Measurements from ENCODE around the gene SYT1.

Gene SYT1

DNA sequence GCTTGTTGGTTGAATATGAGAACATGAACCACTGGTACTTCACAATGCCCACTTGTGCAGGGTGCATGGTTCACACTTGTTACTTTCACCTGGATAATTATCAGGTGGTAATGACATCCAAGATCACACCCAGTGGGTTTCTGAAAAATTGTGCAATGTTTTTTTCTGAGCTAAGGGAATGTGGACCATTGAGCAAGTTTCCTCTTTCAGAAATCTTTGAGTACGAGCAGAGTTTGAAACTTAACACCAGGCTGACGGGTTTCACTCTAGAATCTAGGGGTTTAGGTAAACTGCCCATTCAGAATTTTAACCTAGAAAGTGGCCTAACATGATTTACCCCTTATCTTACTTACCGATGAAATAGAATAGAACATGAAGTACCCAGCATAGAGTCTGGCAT is 436.6 kb downstream of the SYT1 start:
- DNase-seq = no peak

DNA sequence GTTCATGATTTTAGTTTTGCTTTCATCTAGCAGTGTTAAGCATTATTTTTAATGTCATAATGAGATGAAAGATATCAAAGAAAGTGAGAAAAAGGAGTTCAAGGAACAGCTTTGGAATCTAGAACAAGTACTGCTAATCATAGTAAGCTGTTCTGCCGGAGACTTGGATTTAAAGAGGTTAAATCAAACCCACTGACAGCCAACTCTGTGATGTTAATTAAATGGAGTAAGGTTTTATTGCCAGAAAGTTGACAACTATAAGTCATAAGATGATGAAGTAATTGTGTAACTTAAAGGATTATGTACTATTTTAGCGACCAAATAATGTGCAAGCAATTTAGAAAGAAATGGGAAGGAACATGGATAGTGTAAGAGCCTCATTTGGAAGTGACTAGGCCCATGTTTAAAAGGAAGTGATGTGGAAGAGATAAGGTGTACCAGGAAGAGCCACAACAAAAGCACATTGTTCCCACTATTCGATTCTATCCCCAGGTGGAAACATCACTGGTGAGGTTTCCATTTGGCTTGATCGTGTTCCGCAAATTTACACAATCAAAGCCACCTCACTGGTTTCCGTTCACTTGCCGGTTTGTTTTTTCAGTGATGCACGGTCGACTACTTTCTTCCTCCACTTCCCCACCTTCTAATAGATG is 437.7 kb downstream of the SYT1 start:
- no peak for DNase-seq

DNA sequence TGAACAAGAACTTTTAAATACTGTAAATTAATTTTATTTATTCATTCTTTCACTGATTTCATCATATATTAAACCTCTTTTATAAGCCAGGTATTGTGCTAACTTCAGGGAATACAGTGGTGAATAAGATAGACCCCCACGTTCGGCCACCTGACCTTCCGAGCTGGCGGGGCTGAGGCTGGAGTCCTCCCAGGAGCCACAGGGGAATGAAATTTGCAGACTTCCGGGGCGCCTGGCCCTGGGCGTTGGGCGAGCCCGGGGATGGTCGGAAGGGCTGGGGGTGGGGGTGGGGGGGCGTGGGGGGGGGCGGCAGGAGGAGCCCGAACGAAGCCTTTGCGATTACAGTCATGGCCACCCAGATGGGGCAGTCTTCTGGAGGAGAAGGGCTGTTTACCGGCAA is 442.8 kb downstream of the SYT1 start:
- DNase-seq = no peak

DNA sequence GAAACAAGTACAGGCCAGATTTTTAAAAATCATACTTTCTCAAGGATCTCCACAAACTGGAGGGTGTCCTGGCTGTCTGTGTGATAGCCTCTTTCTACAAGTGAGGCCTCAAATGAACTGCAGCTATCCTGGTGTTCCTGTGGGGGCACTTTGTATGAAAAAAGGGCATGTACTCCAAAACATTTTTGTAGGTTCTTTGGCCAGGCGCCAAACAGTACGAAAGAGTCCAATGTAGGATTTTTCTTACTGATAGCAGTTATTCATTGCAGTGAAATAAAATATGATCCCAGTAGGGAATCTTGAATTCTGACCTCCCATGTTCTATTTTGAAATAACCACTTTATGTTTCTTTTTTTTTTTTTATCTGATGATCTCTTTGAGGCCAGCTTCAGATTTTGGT is 444.5 kb downstream of the SYT1 start:
- no peak for DNase-seq

DNA sequence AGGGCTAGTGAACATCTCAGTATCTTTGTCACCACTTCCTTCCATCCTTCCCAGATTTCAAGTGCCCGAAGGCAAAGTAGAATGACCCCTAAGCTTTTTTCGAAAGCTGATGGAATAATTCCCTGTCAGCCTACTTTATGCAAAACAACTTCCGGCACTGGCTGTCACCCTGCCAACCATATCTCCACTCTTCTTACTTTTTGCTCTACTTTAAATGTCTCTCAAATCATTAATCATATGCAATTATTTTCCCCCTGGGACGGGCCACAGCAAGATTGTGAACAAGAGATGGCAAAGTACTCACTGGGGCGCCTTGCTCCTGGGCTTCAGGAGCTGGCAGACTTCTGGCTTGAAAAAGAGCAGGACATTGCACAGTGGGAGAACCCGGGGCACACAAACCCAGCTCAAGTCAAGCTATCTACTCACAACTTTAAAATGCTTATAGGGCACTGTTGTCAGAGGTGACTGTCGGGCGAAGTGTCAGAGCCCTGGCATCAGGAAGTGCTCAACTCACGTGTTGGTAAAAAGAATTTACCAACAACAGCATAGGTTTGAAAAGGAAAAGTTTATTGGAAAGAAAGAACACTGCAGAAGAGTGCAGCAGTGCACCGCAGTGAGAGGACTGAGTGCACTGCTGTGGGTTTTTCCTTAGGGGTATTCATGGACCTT is 452.7 kb downstream of the SYT1 start:
- no peak for DNase-seq

DNA sequence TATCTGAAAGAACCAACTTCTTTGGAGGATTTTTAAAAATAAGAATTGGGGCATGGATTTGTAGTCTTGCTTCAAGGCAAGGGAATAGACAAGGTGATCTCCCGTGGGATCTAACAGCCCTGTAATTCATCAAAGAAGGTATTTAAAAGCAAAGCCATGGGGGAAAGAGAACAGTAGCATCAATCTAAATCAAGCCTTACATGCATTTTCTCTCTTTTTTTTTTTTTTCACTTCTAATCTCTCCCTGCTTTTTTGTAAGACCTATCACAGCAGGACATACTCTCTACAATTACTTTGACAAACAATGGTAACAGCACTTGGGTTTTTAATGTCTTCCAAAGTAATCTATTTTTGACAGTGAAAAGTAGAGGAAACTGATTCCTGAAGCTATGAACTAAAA is 458.3 kb downstream of the SYT1 start:
- DNase-seq = no peak

DNA sequence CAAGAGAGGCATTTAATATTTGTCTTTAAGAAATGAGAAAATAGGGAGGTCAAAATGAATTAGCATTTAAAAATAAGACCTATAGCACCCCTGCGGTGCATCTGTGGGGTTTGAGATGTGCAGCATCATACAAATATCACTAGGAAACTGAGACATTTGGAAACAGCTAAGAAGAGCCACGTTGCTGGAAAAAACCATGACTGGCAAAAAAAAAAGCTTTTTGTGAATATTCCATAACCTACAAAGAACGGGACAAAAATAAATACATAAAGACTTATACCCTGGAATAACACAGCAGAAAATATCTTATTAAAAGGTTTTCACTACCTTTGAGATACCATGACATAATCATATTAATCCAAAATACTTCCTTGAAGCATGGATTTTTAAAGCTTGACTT is 460.0 kb downstream of the SYT1 start:
- no peak for DNase-seq

DNA sequence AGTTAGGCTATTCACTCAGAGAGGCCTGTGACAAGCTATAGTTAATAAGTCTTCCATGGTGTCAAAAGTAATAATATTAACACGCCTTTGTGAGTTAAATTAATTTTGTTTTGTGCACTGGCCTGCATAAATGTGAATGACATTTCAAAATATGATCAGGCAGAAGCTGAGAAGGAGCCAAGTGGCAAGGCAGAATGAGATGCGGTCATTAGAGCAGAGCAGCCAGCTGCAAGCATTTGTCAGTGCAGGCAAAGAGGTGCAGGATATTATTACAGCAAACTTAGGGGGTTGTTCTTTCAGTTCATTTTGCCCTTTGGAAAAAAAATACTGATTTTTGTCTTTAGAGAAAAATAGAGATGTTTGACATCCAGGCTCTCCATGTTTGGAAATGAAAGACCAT is 461.6 kb downstream of the SYT1 start:
- no peak for DNase-seq

DNA sequence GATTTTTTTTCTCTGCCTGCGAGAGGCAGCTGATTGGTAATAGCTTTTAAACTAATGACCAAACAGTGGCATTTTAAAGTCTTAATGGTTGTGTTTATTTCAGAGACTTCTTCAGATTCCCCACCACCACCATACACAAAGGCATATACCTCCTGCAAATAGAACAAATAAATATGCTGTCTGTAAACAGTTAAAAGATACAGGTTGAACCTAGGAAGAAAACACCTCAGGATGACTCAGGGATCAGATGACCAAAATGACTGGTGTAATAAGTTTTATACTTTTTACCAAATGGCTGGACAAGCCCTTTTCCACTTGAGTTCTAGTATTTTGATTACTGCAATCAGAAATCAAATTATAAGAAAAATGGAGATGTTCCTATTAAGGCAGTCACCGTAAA is 462.1 kb downstream of the SYT1 start:
- DNase-seq = no peak

DNA sequence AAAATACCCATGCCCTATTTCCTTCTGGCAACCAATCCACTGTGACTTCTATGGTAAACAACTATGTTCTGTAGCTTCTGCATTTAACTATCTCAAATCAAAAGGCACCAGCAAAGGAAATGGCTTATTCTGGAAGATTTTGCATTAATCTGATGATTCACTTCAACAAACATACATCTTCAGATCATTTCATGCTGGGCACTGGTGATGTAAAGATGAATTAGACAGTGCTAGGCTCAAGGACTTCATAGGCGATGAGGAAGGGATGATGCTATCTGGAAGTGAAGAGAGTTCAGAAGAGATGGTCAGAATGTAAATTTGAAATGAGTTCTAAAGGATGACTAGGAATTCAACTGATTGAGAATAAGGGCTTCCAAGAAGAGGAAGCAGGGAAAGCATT is 462.9 kb downstream of the SYT1 start:
- DNase-seq = no peak

DNA sequence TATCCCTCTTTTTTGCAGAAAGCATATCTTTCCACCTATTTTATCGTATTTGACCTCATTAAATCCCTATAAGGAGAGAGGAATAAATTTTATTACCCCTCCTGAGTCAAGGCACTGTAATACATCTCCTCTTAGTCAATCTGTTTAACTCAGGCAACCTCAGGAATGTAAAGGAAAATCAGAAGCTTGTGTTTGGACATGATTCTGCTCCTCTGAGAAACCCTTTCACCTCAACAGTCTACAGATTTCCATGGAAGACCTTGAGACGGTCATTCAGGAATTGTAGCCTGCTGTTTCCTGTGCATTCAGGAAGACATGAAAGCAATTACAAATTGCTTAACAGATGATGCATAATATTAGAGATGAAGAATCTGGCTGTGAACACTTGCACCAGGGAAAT is 465.4 kb downstream of the SYT1 start:
- no peak for DNase-seq

DNA sequence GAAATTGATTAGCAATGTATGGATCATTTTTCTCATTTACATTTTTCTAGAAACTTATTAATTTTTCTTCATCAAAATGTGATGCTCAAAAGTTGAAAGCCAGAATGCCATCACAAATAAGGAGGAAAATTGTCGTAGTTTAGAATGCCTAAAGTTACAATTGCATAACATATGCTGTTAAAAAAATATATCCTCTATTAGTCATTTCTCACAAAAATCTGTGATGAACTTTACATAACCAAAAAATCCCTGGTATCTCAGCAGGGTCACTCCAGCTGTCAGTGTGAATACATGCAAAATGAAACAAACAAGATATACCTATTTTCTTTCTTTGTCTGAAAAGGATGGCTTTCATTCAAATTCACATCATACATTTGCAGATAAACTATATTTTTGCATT is 467.3 kb downstream of the SYT1 start:
- DNase-seq = no peak

DNA sequence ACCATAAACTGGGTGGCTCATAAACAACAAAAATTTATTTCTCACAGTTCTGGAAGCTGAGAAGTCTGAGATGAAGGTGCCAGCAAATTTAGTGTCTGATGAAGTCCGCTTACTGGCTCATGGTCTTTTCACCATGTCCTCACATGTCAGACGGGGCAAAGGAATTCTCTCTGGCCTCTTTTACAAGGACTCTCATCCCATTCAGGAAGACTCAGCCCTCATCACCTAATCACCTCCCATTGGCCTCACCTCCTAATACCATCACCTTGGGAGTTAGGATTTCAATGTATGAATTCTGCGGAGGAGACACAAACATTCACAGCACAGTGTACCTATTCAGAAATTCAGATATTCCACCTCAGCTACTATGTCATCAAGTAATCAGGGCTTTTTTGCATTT is 468.6 kb downstream of the SYT1 start:
- DNase-seq = no peak

DNA sequence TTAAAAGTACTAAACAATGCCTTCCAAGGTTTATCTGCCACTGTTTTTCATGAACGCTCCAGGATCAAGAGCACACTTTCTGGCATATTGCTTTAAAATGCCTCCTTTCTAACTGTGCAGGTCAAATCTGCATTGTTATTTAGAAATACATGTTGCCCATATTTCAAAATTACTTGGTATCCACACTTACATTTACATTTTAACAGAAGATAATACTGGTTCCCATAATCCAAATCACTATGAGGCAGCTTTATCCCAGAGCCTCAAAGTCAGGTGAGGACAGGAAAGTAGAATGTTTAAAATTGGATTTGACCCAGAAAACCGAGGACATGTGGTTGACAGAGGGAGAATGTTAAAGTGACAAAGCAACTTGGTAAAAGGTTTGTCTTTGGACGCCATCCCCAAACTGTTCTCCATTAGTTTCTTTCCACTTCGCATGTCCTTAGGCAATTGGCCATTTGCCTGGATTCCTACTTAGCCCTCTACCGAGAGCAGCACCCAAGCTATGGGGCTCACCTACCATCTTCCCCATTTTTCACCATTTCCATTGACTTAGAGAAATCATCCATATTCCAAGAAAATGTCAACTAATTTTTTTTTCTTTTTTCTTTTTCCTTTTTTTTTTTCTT is 473.2 kb downstream of the SYT1 start:
- no peak for DNase-seq

DNA sequence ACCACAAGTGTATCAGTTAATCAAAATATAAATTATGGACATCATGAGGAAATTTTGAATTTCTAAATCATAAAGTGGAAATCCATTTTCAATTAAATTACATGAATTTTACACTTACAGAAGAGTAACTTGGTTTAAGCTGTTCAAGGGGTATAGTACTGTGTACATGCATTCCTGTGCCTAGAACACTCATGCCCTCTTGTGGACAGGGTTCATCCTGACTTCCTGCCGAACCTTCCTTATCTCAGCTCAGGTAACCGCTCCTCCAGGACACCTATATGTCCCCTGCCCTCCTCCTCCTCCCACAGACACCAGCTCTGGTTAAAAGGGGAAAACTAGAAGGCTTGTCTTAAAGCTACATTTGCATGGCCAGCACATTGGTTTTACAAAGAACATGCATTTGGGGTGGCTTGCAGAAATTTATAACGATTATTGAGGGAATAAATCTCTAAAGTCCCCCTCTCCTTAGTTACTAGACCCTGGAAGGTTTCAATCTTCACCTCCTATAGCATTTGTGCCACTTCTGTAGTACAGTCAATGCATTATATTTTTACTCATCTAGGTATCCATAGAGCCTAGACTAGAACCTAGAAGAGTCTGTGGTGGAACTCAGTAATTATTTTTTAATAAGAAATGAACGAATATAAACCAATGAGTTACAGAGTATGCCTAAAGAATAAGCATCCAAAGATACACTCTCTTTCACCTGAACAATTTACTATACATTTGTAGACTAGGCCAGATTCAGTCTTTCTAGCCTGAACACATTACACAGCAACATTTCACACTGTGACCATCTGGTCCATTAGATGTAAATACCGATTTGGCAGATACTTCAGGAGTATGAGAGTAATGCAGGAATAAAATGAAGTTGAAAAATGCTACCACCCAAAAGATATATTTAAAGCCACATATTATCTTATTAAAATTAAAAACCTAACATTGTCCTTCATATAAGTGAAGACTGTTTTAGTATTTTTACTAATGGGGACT is 480.6 kb downstream of the SYT1 start:
- no peak for DNase-seq

DNA sequence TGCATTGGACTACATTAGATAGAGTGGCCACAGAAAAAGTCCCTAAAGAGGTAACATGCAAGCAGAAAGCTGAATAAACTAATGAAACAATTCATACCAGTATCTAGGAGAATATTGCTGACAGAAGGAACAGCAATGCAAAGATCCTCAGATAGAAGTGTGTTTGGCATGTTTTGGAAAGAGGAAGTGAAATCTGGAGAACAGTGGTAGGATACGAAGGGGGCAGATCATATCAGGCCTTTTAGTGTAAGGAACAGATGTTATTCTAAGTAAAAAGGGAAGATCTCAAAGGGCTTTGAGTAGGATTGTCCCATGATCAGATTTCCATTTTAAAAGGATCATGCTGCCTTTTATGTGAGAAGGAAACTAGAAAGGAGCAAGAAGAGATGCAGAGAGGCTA is 483.3 kb downstream of the SYT1 start:
- DNase-seq = no peak

DNA sequence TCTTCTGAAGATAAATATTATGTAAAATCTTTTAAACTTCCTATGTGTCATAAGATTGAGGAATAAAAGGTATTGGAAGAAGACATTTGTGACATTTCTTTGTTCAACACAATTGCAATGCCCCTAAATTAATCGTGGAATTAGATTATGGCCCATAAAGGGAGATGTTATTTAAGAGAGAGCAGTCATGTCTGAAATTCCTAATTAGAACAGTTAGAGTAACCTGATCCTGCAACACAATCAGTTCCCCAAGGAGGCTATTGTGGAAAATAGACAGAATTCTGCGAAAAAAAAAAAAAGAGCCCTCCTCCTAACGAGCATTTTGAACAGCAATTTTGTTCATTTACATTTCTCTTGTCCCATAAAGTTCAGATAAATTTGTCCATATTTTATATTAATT is 486.7 kb downstream of the SYT1 start:
- DNase-seq = no peak

DNA sequence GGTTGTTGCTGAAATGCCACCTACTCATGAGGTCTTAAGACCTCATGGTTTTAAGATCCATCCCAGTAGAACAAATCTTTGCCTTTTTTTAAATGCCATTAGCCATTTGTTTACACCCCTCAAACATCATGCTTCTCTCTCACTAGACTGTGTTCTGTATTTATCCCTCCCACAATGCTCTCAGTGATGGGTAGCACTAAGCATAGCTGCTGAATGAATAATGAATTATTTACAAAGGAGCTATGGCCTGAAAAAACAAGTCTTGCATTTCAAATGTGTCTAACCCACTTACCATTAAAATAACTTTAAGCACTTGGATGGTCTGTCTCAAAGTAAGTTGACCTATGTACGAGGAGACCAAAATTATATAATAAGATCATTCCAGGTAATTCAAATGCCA is 491.6 kb downstream of the SYT1 start:
- no peak for DNase-seq

DNA sequence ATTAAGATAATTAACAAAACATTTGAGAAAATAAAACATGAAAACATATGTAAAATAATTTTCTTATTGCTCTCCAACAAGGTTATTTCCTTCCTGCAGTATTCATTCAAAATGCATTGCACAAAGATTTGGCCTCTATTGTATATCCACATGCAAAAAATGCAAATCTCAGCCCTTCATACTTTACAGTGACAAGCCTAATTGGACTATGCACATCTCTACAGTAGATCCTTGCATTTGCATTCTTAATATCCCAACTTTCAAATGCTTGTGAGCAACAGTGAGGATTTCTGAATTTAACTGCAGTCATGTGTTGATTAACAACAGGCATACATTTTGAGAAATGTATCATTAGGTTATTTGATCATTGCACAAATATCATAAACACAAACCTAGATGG is 492.5 kb downstream of the SYT1 start:
- no peak for DNase-seq

DNA sequence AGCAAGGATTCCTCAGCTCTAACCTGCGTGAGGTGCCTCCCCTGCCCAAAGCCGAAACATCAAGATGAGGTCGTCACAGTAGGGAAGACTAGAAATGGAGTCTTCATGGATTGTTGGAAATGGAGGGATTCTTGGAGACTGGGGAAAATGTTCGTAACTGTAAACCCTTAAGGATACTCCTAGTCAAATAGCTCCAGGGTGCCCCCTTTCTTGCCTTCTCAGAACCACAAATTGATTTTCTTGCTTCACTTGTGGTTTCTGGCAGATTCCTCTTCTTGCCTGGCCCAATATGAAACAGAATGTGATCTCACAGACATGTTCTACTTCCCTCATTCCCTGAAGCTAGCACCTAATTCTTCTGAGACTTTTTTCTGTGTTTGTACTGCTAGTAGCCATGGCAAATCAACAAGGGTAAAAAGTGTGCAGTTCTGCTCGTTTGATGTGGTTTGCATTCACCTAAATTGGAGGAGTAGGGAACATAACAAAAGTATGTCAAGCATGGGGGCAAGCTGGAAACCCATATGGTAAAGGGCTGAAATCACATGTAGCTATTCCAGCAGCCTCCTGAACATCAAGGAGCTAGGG is 494.2 kb downstream of the SYT1 start:
- DNase-seq = no peak

DNA sequence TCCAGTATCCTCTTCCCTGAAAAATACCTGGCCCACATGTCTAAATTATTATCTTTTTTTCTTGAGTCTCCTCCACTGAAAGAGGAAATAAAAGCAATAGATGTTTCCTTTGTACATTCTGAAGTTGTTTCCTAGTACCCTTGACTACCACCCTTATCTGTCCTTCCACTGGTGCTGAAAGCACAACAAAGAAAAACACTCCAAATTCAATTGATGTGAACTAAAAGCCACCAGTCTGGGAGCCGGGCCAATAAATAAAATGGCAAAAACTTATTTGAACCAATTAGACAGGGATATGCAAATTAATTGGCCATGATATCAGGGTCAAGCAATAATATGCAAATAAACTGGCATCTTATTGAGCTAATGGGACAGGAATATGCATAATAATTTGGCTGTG is 495.7 kb downstream of the SYT1 start:
- no peak for DNase-seq

DNA sequence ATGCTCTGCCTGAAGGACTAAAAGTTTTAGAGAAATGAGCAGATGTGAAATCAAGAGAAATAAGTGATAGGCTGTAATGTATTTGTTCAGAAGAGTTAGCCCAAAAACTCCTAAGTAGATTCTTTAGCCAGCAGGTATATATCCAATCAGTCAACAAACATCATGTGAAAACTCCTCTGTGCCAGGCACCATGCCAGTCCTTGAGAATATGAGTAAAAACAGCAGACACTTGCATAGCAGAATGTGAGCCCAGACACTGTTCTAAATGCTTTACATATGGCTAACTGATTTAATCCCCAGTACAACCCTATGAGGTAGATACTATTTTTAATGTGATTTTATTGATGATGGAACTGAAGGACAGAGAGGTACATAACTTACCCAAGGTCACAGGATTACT is 496.4 kb downstream of the SYT1 start:
- no peak for DNase-seq

DNA sequence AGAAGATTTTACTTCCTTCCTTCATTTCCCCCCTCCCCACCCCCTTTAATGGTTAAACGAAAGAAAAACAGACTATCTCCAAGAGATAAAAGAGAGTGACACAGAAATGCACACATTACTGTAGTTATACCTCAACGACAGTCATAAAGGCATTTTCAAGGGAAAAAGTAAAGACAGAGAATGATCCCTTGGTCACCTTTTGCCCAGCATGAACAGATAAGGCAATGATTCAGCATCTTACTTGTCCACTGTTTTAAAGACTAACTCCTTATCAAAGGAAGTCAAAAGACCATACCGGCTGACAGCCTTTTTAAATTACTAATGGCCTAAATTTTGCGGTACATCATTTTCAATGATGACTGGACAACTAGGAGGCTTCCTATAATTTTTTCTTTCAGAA is 499.6 kb downstream of the SYT1 start:
- DNase-seq = no peak

Data from GF-D8 (cell line).